ENCODE results near the gene ZBTB40.

- TF ChIP-seq ZNF207 (IDR thresholded peaks at IDR 0.05; ENCODE audit: borderline replicate concordance) (no peak), ETV6 (conservative IDR thresholded peaks at IDR 0.05 in 1 of 2, IDR thresholded peaks at IDR 0.05 in 1 of 2; ENCODE audit: borderline replicate concordance in 1 of 2, low read depth in 1 of 2) (no peak)
These were observed 74.0 kb downstream of the ZBTB40 start for GRCh38 chr1:22525646-22526045.

All from GM12878 (cell line).